IPS DF 6.9 (cell line): ENCODE results near the gene ASTE1.

ENCODE experiments used
- DNase-seq: peaks from one replicate; pipeline ENCODE4 v3.0.0-alpha.2; 2013; ENCODE audit warnings: low read depth, low spot score
- H3K27ac ChIP-seq: one replicate; pipeline ENCODE4 v1.5.1; 2013; ENCODE audit warnings: low read length, control low read depth
- H3K27me3 ChIP-seq: 2 replicates; pipeline ENCODE4 v1.6.1; 2013; ENCODE audit warnings: mild to moderate bottlenecking, low read length; ENCODE audit not compliant: control insufficient read depth, insufficient read depth
- H3K36me3 ChIP-seq: 2 replicates; pipeline ENCODE4 v1.6.1; 2013; ENCODE audit warnings: low read length; ENCODE audit not compliant: control insufficient read depth, insufficient read depth
- H3K4me1 ChIP-seq: 2 replicates; pipeline ENCODE4 v1.6.1; 2013; ENCODE audit warnings: low read length; ENCODE audit not compliant: control insufficient read depth, insufficient read depth
- H3K4me3 ChIP-seq: 2 replicates; pipeline ENCODE4 v1.5.1; 2013; ENCODE audit warnings: mild to moderate bottlenecking, low read length
- H3K9me3 ChIP-seq: 2 replicates; pipeline ENCODE4 v1.6.1; 2013; ENCODE audit warnings: low read length, inconsistent platforms; ENCODE audit not compliant: control insufficient read depth, insufficient read depth
- WGBS: extraction: QIAGEN DNeasy Blood & Tissue Kit; methylation state at CpG from one replicate; pipeline ENCODE4 v1.1.7; 2013; ENCODE audit warnings: mixed read lengths, missing lambda C conversion rate; ENCODE audit not compliant: insufficient read length, insufficient coverage; 5-methylcytosine and 5-hydroxymethylcytosine counted together

The ASTE1 gene

GRCh38 chr3:131009698-131010097, 16.9 kb downstream of the ASTE1 start:
- Histone ChIP-seq H3K9me3 (no peaks in the 10 kb centered on the region), H3K27ac (no peak overlapping the region), H3K36me3 (peaks cover 5% of the 10 kb centered on the region; the same call in 1 of the 2 replicates), H3K4me1 (no peaks in the 10 kb centered on the region), H3K4me3 (no peak overlapping the region), H3K27me3 (no peaks in the 10 kb centered on the region; the same call in 1 of the 2 replicates)
- WGBS = no CpG with 5 or more reads among the region's 1 CpG
- DNase-seq = no peak

- no peak for DNase-seq
- H3K9me3 ChIP-seq = no peaks in the 10 kb centered on the region
- no peaks in the 10 kb centered on the region; the same call in 1 of the 2 replicates for H3K27me3 ChIP-seq
- no peaks in the 10 kb centered on the region for H3K4me1 ChIP-seq
- no CpG with 5 or more reads among the region's 1 CpG for WGBS
- peaks cover 2% of the 10 kb centered on the region; the same call in 1 of the 2 replicates for H3K36me3 ChIP-seq
- H3K4me3 ChIP-seq = no peak overlapping the region
- no peak overlapping the region for H3K27ac ChIP-seq
Measured at GRCh38 chr3:131008326-131008725, 18.3 kb downstream of the ASTE1 start.

DNA sequence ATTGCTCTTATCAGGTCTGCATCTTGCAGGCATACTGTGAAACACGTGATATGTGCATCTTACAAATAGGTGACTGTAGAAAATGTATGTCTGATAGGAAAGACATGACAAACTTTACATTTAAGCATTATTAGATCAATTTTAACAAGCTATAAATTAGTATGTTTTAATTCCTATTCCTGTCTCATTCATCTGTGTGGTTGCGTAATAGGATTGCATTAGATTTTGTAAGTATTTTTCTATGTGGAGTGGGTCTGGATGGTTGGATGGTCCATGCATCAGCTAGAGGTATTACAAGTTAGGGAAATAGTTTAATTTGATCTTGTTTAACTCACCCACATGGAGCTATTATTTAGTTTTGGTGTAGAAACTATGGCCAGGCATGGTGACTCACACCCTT, 18.8 kb downstream of the ASTE1 start:
- Histone ChIP-seq H3K9me3 (no peaks in the 10 kb centered on the region), H3K27ac (no peak overlapping the region), H3K4me1 (no peaks in the 10 kb centered on the region), H3K4me3 (no peak overlapping the region), H3K36me3 (peaks cover 2% of the 10 kb centered on the region; the same call in 1 of the 2 replicates), H3K27me3 (no peaks in the 10 kb centered on the region; the same call in 1 of the 2 replicates)
- DNase-seq = no peak
- WGBS = no CpG with 5 or more reads among the region's 2 CpGs

GRCh38 chr3:131007256-131007655, 19.4 kb downstream of the ASTE1 start:
- DNase-seq = no peak
- H3K27ac ChIP-seq = no peak overlapping the region
- no peaks in the 10 kb centered on the region for H3K9me3 ChIP-seq
- WGBS = no CpG with 5 or more reads among the region's 2 CpGs
- H3K4me3 ChIP-seq = no peak overlapping the region
- no peaks in the 10 kb centered on the region; the same call in 1 of the 2 replicates for H3K27me3 ChIP-seq
- H3K36me3 ChIP-seq = peaks cover 2% of the 10 kb centered on the region; the same call in 1 of the 2 replicates
- no peaks in the 10 kb centered on the region for H3K4me1 ChIP-seq

DNA sequence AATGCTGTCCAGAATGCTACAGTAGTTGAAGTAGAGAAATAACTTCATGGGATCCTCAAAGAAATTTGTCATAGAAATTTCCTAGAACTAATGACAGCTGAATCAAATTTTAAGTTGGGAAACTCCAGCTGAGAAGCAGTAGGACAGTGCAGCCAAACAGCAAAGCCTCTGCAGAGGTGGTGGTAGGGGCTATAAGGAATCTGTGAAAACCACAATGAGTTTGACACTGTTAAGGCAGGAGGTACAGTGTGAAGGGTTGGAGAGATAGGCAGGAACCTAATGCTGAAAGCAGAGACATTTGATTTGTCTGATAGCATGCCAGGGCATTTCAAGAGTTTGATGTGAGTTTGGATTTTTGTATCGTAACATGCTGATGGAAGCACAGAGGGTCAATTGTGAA, 22.0 kb downstream of the ASTE1 start:
- no peaks in the 10 kb centered on the region for H3K27me3 ChIP-seq
- no peaks in the 10 kb centered on the region for H3K9me3 ChIP-seq
- no peak overlapping the region for H3K4me3 ChIP-seq
- no peak for DNase-seq
- no peaks in the 10 kb centered on the region for H3K4me1 ChIP-seq
- no peaks in the 10 kb centered on the region for H3K36me3 ChIP-seq
- H3K27ac ChIP-seq = no peak overlapping the region
- no CpG with 5 or more reads among the region's 1 CpG for WGBS

DNA sequence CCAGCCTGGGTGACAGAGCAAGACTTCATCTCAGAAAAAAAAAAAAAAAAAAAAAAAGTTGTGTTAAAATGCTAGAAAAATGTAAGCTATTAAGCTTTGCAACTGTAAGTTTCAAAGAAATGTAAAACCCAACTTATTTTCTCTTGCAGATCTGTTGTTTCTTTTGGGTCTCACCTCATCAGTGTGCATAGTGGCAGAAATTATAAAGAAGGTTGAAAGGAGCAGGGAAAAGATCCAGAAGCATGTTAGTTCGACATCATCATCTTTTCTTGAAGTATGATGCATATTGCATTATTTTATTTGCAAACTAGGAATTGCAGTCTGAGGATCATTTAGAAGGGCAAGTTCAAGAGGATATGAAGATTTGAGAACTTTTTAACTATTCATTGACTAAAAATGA, 25.6 kb downstream of the ASTE1 start:
- Histone ChIP-seq H3K27ac (no peak overlapping the region), H3K4me3 (no peak overlapping the region), H3K9me3 (no peaks in the 10 kb centered on the region), H3K36me3 (no peaks in the 10 kb centered on the region), H3K4me1 (no peaks in the 10 kb centered on the region), H3K27me3 (no peaks in the 10 kb centered on the region)
- WGBS = no CpG with 5 or more reads among the region's 1 CpG
- DNase-seq = no peak

- WGBS = 100% methylated on average over 1 of the region's 7 CpGs
- Histone ChIP-seq H3K4me3 (no peak overlapping the region), H3K27me3 (no peaks in the 10 kb centered on the region), H3K9me3 (no peaks in the 10 kb centered on the region), H3K4me1 (no peaks in the 10 kb centered on the region), H3K36me3 (no peaks in the 10 kb centered on the region), H3K27ac (no peak overlapping the region)
- no peak for DNase-seq
Measured at GRCh38 chr3:130997289-130997688, 29.3 kb downstream of the ASTE1 start.

GRCh38 chr3:130992344-130992743, 34.3 kb downstream of the ASTE1 start:
- Histone ChIP-seq H3K9me3 (no peaks in the 10 kb centered on the region), H3K4me3 (no peak overlapping the region), H3K36me3 (no peaks in the 10 kb centered on the region), H3K27ac (no peak overlapping the region), H3K4me1 (no peaks in the 10 kb centered on the region), H3K27me3 (no peaks in the 10 kb centered on the region; the same call in 1 of the 2 replicates)
- WGBS = 100% methylated on average over 1 of the region's 3 CpGs
- no peak for DNase-seq

- Histone ChIP-seq H3K4me3 (no peak overlapping the region), H3K36me3 (no peaks in the 10 kb centered on the region), H3K27ac (no peak overlapping the region), H3K9me3 (no peaks in the 10 kb centered on the region), H3K4me1 (no peaks in the 10 kb centered on the region), H3K27me3 (no peaks in the 10 kb centered on the region; the same call in 1 of the 2 replicates)
- DNase-seq = no peak
- WGBS = no CpG with 5 or more reads among the region's 5 CpGs
Measured at GRCh38 chr3:130991126-130991525, 35.5 kb downstream of the ASTE1 start.

GRCh38 chr3:130990282-130990681, 36.3 kb downstream of the ASTE1 start:
- H3K27me3 ChIP-seq = no peaks in the 10 kb centered on the region; the same call in 1 of the 2 replicates
- no peak overlapping the region for H3K4me3 ChIP-seq
- H3K9me3 ChIP-seq = no peaks in the 10 kb centered on the region
- H3K4me1 ChIP-seq = no peaks in the 10 kb centered on the region
- no peak for DNase-seq
- H3K27ac ChIP-seq = no peak overlapping the region
- no peaks in the 10 kb centered on the region for H3K36me3 ChIP-seq
- no CpG with 5 or more reads among the region's 5 CpGs for WGBS

GRCh38 chr3:130981469-130981868, 45.2 kb downstream of the ASTE1 start:
- Histone ChIP-seq H3K4me1 (no peaks in the 10 kb centered on the region), H3K4me3 (no peak overlapping the region), H3K9me3 (no peaks in the 10 kb centered on the region), H3K27ac (no peak overlapping the region), H3K27me3 (no peaks in the 10 kb centered on the region), H3K36me3 (no peaks in the 10 kb centered on the region)
- WGBS = no CpG with 5 or more reads among the region's 2 CpGs
- no peak for DNase-seq
